Retinal pigment epithelial cell (primary cell): ENCODE measurements around the gene CACTIN.
"Not testable (repeated sequence)": the region's sequence is repeated elsewhere in the genome, so short reads cannot be mapped to it uniquely, and the experiment has no call there.

Experiments
- DNase-seq: peaks from one replicate; pipeline ENCODE4 v3.0.0-alpha.2; 2010; ENCODE audit warnings: low read depth
- H3K4me3 ChIP-seq: 2 replicates; pipeline ENCODE4 v1.5.1; 2011; ENCODE audit warnings: mild to moderate bottlenecking, low read length, control low read depth, moderate library complexity
- TF ChIP-seq, protein P1 (sequence below): conservative IDR thresholded peaks from 2 replicates; pipeline ENCODE4 v1.5.1; 2011; ENCODE audit warnings: low read depth, low read length, control low read depth, inconsistent platforms

The CACTIN gene

DNA sequence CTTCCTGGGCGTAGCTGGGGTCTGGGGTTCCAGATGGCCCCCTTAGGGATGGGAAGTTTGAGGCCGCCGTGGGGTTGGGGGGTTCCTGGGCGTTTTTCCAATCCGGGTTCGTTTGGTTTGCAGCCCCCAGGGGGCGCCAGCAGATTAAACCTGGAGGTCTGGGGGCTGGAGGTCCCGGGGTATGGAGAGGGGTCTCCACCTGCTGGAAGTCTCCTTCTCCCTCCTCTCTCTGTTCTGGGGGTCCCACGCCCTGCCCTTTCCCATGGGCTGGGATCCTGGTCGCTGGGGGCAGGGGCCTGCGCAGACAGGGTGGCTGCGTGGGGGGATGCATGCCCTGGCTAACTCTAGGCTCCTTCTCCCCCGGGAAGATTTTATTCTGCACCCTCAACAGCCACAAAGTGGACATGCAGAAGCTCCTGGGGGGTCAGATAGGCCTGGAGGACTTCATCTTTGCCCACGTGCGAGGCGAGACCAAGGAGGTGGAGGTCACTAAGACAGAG lies 40.4 kb downstream of the CACTIN start:
- DNase-seq: no peak
- TF ChIP-seq, protein P1, sequence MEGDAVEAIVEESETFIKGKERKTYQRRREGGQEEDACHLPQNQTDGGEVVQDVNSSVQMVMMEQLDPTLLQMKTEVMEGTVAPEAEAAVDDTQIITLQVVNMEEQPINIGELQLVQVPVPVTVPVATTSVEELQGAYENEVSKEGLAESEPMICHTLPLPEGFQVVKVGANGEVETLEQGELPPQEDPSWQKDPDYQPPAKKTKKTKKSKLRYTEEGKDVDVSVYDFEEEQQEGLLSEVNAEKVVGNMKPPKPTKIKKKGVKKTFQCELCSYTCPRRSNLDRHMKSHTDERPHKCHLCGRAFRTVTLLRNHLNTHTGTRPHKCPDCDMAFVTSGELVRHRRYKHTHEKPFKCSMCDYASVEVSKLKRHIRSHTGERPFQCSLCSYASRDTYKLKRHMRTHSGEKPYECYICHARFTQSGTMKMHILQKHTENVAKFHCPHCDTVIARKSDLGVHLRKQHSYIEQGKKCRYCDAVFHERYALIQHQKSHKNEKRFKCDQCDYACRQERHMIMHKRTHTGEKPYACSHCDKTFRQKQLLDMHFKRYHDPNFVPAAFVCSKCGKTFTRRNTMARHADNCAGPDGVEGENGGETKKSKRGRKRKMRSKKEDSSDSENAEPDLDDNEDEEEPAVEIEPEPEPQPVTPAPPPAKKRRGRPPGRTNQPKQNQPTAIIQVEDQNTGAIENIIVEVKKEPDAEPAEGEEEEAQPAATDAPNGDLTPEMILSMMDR: peak; percentile 56
- H3K4me3 ChIP-seq: no peak overlapping the region

DNA sequence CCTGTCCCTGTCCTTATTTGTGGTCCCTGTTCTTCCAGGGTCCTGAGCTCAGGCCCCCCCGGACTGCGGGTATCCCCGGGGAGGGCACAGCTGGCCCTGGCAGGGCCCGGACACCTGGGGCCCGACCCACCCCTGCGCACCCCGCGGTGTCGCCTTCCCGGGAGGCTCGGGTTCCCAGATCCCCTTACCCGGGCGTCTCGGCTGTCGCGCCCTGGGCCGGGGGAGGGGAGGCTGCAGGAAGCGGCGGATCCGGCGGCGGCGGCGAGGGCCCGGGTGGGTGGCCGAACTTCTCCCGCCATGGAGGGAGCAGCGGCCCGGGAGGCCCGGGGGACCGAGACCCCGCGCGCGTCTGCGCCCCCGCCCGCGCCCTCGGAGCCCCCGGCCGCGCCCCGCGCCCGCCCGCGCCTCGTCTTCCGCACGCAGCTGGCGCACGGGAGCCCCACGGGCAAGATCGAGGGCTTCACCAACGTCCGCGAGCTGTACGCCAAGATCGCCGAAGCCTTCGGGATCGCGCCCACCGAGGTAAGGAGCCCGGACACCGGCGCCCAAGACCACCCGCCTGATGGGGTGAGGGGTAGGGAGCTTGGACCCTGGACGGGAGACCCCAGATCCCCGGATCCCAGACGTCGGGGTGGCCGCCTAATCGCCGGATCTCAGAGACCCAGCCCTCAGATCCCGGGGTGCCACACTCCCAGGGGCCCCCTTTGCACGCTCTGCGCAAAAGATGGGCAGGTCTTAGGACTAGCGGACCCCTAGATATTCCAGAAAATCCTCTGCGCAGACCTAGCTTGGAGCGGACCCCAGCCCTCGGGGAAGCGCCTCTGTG lies 41.1 kb downstream of the CACTIN start, which contains the start of gene GIPC3:
Gene GIPC3, plus strand, starts transcription at position 178 of the 826 bp plus-strand sequence. Its CDS starts 120 bp downstream, at position 298.
- no peak within 1 kb of the TSS for H3K4me3 ChIP-seq
- TF ChIP-seq, protein P1: no peak
- DNase-seq: no peak

DNA sequence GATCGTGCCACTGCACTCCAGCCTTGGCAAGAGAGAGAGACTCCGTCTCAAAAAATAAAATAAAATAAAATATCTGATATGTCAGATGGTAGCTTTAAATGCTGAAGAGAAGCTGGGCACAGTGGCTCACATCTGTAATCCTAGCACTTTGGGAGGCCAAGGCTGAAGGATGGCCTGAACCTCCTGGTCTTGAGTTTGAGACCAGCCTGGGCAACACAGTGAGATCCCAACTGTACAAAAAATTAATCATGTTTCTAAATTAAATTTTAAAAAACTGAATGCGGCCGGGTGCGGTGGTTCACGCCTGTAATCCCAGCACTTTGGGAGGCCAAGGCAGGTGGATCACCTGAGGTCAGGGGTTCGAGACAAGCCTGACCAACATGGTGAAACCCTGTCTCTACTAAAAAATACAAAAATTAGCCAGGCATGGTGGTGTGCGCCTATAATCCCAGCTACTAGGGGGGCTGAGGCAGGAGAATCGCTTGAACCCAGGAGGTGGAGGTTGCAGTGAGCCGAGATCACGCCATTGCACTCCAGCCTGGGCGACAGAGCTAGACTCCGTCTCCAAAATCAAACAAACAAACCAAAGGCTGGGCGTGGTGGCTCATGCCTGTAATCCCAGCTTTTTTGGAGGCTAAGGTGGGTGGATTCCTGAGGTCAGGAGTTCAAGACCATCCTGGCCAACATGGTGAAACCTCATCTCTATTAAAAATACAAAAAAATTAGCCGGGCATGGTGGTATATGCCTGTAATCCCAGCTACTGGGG lies 42.4 kb downstream of the CACTIN start:
- DNase-seq, H3K4me3 ChIP-seq: not testable (repeated sequence)

DNA sequence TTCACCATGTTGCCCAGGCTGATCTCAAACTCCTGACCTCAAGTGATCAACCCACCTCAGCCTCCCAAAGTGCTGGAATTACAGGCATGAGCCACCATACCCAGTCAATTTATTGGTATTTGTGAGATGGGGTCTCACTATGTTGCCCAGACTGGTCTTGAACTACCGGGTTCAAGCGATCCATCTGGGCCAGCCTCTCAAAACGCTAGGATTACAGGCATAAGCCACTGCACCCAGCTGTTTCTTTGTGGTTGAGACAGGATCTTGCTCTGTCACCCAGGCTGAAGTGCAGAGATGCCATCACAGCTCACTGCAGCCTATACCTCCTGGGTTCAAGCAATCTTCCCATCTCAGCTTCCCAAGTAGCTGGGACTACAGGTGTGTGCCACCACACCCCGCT lies 44.8 kb downstream of the CACTIN start:
- not testable (repeated sequence) for H3K4me3 ChIP-seq, DNase-seq

DNA sequence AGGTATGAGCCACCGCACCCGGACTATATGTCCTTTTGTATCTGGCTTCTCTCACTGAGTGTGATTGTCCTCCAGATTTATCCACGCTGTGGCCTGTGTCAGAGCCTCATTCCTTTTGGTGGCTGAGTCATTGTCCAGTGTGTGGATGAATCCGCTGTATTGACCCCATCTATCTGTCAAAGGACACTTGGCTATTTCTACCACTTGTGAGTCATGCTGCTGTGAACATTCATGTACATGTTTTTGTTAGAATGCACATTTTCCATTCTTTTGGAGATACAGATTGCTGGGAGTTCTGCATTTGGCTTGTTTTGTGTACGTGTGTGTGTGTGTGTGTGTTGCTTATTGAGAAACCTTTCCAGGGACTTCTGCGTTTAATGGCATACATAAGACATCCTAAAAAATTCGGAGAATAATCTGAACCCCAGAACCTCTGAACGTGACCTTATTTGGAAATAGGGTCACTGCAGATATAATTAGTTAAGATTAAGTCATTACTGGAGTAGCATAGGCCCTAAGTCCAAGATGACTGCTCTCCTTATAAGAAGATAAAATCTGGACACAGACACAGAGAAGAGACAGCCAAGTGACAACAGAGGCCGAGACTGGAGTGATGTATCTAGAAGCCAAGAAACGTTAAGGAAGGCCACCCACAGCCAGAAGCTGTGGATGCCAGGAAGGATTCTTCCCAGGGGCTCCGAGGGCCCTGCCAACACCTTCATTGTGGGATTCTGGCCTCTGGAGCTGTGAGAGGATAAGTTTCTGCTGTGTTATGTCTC lies 46.2 kb downstream of the CACTIN start:
- peak; percentile 19 for DNase-seq
- TF ChIP-seq, protein P1: no peak

DNA sequence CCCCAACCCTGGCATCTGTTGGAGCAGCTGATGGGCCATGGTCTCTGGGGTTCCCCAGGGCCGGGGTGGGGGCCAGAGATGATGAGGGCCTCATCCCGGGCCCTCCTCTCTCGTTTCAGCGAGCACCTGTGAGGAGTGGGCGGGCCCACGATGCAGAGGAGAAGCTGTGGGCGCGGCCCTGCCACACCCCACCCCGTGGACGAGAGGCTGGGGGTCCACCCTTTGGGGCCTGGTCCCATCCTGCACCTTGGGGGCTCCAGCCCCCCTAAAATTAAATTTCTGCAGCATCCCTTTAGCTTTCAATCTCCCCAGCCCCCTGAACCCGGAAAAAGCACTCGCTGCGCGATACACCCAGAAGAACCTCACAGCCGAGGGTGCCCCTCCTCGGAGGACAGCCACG lies 48.2 kb downstream of the CACTIN start:
- H3K4me3 ChIP-seq: no peak overlapping the region
- TF ChIP-seq, protein P1: no peak
- no peak for DNase-seq

More for the DNA sequence above, 46.2 kb downstream of the CACTIN start:
- no peak overlapping the region for H3K4me3 ChIP-seq

DNA sequence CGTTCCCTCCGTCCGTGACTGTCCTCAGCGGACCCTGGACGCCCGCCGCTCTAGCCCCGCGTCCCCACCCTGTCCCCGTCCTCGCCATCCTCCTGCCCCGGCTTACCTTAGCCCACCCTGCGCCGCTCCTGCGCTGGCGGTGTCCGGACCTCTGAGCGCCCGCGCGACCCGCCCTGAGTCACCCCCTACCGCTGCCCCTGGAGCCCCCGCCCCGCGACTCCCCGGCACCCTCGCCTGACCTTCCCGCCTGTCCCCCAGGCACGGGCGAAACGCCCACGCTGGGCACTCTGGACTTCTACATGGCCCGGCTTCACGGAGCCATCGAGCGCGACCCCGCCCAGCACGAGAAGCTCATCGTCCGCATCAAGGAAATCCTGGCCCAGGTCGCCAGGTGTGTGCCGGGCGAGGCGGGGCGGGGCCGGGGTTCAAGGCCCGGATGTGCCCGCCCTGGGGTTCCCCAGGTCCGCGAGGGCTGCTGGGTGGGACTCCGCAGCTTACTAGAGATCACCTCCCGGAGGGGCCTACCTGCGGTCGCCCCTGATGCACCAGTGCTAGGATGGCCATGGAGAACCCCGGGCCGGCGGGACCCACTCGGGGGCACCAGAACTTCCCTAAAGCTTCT lies 48.8 kb downstream of the CACTIN start:
- no peak for DNase-seq
- no peak overlapping the region for H3K4me3 ChIP-seq
- TF ChIP-seq, protein P1: no peak
